Vagina (tissue), 2 donors: ENCODE results near the gene RASAL3.
"Not testable (repeated sequence)": the region's sequence is repeated elsewhere in the genome, so short reads cannot be mapped to it uniquely, and the experiment has no call there.

Experiments used
- POLR2A ChIP-seq, 2 donors: fragments of 450-650 bp; IDR thresholded peaks; one replicate each; pipeline ENCODE4 v1.6.1; 2017; ENCODE audit warnings: antibody characterized with exemption in 2 of 2, mild to moderate bottlenecking in 2 of 2, moderate library complexity in 2 of 2
- POLR2AphosphoS5 ChIP-seq, 2 donors: sonication (generic); formaldehyde crosslinking; IDR thresholded peaks; one replicate each; pipeline ENCODE4 v1.9.0; 2017; ENCODE audit warnings: antibody characterized with exemption in 2 of 2, mild to moderate bottlenecking in 2 of 2, low read depth in 1 of 2; ENCODE audit not compliant: insufficient read depth in 1 of 2
- TF ChIP-seq, protein P1 (sequence below), 3 experiments: fragments of 450-650 bp in 2 of 3; fragments of 200-600 bp in 1 of 3; sonication (generic) in 1 of 3; IDR thresholded peaks; one replicate each; pipeline ENCODE4 v1.5.1; 2017 to 2019; ENCODE audit warnings: antibody characterized with exemption in 3 of 3, mild to moderate bottlenecking in 2 of 3, moderate library complexity in 2 of 3

DNA sequence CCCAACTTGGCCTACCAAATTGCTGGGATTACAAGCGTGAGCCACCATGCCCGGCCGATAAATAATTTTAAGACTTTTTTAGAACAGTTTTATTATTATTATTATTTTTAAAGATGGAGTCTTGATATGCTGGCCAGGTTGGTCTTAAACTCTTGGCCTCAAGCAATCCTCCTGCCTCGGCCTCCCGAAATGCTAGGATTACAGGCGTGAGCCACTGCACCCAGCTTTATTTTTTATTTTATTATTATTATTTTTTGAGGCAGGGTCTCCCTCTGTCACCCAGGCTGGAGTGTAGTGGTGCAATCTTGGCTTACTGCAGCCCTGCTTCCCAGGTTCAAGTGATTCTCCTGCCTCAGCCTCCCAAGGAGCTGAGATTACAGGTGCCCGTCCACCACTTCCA is 16.7 kb upstream of the RASAL3 start:
- TF ChIP-seq, protein P1, sequence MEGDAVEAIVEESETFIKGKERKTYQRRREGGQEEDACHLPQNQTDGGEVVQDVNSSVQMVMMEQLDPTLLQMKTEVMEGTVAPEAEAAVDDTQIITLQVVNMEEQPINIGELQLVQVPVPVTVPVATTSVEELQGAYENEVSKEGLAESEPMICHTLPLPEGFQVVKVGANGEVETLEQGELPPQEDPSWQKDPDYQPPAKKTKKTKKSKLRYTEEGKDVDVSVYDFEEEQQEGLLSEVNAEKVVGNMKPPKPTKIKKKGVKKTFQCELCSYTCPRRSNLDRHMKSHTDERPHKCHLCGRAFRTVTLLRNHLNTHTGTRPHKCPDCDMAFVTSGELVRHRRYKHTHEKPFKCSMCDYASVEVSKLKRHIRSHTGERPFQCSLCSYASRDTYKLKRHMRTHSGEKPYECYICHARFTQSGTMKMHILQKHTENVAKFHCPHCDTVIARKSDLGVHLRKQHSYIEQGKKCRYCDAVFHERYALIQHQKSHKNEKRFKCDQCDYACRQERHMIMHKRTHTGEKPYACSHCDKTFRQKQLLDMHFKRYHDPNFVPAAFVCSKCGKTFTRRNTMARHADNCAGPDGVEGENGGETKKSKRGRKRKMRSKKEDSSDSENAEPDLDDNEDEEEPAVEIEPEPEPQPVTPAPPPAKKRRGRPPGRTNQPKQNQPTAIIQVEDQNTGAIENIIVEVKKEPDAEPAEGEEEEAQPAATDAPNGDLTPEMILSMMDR (IDR thresholded peaks at IDR 0.05), result not testable (repeated sequence)
- not testable (repeated sequence) for TF ChIP-seq POLR2AphosphoS5 (IDR thresholded peaks at IDR 0.05; ENCODE audit: insufficient read depth in 1 of 2, low read depth in 1 of 2); POLR2A (IDR thresholded peaks at IDR 0.05)
